ENCODE results near the gene RAPGEF5.

The RAPGEF5 gene

DNA sequence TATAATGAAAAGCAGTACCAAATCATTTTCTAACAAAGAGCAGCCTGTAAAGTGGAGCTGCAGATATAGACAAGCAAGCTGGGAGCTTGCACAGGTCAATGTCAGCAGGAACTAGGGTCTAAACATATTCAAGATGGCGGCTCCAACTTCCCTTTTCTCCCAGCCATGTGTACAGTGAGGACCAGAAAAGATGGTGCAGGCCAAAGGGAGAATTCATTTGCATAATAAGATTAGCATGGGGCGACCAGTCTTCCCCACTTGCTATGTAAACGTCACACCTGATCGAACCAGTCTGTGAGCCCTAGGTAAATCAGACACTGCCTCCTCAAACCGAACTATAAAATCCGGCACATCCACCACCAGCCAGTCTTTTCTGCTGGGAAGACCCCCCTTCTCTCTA, 4.4 kb upstream of the RAPGEF5 start:
- Mint-ChIP-seq H3K4me3 (no peak overlapping the region), H3K27me3 (peaks cover 45% of the 10 kb centered on the region), H3K9me3 (peaks cover 0 to 5% of the 10 kb centered on the region in 2 donors), H3K4me1 (peaks cover 5% of the 10 kb centered on the region), H3K27ac (no peak overlapping the region)
- no peak for DNase-seq
- ATAC-seq = no peak

DNA sequence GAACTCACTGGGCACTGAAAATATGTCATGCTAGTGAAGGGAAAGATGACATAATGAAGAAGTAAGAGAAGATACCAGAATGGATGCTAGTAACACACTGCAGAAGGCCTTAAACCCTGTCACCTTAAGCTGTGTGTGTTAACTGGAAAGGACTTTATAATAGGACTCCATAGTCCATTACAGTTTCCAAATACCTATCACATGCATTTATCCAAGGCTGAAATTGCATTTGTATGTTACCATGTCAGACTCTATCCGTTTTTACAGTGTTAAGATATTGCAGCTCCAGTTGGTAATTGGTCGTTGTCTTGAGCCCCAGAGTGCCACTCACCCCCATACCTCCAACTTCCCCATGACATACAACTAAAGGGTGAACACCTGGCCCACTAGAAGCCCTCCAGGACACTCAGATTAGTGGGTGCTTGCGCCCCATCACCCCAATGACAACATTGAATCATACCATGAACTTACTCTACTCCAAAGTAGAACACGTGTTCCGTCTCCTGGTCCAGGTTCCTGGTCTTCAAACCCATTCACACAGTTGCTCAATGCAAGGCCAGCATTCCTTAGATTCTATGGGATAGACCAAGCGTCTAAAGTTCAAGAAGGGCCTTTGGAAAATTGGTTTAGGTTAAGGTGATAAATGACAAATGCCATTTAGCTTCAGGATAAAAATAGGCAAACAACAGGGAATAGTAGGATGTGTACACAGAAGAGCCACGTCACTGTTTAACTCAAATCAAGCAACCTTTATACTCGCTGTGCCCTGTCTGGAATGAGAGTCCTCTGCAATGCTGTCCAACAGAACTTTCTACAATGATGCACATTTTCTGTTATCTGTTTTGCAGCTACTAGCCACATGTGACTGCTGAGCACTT, 2.1 kb upstream of the RAPGEF5 start:
- Mint-ChIP-seq H3K4me1 (peaks cover 5% of the 10 kb centered on the region), H3K4me3 (no peak overlapping the region)

DNA sequence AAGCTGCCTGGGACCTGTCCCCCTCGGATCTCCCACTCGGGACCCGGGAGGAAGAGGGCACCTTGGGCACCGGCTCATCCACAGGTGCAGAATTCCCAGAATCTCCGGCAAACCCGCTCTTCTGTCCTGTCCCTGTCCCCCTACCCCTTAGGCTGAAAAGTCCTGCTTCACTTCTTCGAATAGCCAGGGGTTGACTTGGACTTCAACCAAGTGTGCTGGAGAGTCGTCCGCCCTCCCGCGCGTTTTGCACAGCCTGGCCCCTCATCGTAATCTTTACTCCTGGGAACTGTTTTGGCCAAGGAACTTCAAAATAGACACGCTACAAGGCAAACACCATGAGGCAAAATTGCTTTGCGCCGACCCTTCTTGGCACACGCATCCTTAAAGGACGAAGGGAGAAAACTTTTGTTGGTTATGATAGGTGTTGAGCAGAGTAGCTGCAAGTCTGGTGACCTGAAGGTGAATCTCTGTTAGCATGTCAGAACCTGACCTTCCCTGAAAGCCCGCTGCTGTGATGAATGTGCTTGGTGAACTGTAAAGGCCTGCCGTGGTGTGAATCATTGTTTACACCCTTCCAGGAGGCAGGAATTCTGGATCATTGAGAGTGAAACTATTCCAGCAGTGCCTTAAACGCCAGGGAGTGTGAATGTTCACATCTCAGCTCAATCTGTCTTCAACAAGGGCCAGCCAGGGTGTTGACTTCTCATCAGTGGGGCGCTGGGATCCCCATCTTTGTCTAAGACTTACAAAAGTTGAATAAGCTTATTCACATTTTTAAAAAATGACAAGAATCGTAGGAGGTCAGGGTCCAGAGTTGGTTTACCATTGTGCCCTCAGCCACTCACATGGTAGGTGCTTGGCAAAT, 589 bp upstream of the RAPGEF5 start:
- H3K27ac Mint-ChIP-seq = no peak overlapping the region
- DNase-seq = no peak

More for the DNA sequence above, 2.1 kb upstream of the RAPGEF5 start:
- DNase-seq (no peak), ATAC-seq (no peak)
- no peak overlapping the region for H3K27ac Mint-ChIP-seq
- H3K9me3 Mint-ChIP-seq = peaks cover 7 to 13% of the 10 kb centered on the region in 2 donors
- peaks cover 56% of the 10 kb centered on the region for H3K27me3 Mint-ChIP-seq

DNA sequence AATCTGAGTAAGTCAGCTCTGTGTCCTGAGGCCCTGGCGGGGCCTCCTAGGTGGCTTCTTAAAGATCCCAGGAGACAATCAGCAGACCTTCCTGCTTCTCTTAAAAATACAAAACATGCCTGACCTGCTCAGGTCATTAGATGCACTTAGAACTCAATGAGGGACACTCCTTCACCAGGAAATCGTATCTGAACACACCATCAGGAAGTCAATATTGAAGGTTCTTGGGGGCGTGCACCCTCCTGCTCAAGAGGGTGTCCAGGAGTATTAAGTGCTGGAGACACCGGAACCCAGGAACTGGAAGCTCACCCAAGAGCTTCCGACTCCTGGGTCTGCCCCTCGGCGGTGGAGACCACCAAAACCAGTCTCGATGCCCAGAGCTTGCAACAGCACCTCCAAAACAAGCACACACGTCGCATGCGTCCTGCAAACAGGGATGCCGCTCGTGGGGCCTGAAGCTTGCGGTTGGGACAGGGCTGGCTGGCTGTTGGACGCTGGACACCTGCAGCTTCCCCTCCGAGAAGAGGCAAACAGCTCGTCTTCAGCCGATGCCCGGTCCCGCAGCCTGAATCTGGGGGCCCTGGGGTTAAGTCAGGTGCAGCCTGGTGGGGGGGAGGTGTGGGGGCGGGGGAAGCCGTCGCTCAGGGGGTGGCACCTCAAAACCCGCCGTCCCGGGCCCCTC, 803 bp downstream of the RAPGEF5 start:
- peaks cover 5% of the 10 kb centered on the region for H3K4me1 Mint-ChIP-seq
- no peak for DNase-seq
- peaks cover 75% of the 10 kb centered on the region for H3K27me3 Mint-ChIP-seq
- H3K27ac Mint-ChIP-seq = no peak overlapping the region
- ATAC-seq = peak; percentile 44
- peak overlapping the region; percentile 49 to 59 for H3K4me3 Mint-ChIP-seq
- H3K9me3 Mint-ChIP-seq = peaks cover 8% of the 10 kb centered on the region in 2 donors

More for the DNA sequence above, 589 bp upstream of the RAPGEF5 start:
- Mint-ChIP-seq H3K9me3 (peaks cover 8 to 13% of the 10 kb centered on the region in 2 donors), H3K4me3 (peak overlapping the region; percentile 76 to 79), H3K27me3 (peaks cover 69% of the 10 kb centered on the region), H3K4me1 (peaks cover 5% of the 10 kb centered on the region)
- no peak for ATAC-seq

DNA sequence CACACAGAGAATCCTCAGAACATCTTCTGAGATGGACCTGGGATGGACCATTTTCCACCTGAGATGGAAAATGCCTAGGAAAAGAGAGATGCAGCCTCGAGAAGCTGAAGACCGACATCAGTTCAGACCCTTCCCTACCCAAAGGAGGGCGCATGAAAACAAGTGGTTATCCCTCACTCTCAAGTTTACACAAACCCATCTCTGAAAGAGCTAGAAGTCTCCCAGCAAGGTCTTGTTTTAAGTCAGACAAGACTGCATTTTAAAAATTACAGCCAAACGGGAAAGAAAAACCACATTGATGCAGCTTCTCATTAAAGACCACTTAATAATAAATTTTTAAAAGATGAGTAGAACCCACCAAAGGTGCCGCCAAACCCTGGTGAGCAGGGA, 1.3 kb downstream of the RAPGEF5 start:
- DNase-seq = no peak
- no peak for ATAC-seq
- Mint-ChIP-seq H3K4me3 (peak overlapping the region; percentile 49 to 59), H3K27ac (no peak overlapping the region), H3K9me3 (peaks cover 8% of the 10 kb centered on the region in 2 donors), H3K27me3 (peaks cover 80% of the 10 kb centered on the region), H3K4me1 (peaks cover 5% of the 10 kb centered on the region)

DNA sequence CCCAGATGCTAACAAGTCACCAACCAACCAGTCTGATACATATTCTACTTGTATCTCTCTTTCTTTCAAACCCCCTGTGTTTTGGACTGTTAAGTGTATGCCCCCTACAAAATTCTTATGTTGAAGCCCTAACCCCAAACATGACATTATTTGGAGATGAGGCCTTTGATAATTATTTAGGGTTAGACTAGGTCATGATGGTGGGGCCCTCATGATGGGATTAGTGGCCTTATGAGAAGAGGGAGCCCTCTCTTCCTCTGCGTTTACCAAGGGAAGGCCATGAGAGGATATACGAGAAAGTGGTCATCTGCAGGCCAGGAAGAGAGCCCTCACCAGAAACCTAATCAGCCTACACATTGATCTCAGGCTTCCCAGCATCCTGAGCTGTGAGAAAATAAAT, 2.5 kb downstream of the RAPGEF5 start:
- peaks cover 5% of the 10 kb centered on the region for H3K4me1 Mint-ChIP-seq
- DNase-seq (no peak), ATAC-seq (no peak)
- no peak overlapping the region for H3K27ac Mint-ChIP-seq
- peaks cover 79% of the 10 kb centered on the region for H3K27me3 Mint-ChIP-seq
- H3K9me3 Mint-ChIP-seq = peaks cover 8% of the 10 kb centered on the region in 2 donors
- no peak overlapping the region for H3K4me3 Mint-ChIP-seq

DNA sequence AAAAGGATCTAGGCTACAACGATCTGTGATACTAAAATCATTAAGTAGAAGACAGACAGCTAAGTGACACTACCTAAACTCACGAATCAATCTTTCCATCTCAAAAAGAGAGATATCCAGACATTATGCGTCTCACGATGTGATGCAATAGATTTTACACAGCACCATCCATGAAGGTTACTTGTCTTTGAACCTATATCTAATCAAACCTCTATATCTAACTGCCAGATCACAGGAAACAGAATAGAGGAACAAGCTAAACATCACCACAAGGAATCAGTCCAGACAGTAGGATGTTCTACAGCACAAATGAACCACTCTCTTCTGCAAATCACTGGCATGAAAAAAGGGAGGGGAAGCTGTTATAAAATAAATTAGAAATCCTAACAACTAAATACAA, 4.1 kb downstream of the RAPGEF5 start:
- H3K27me3 Mint-ChIP-seq = peaks cover 63% of the 10 kb centered on the region
- peaks cover 8% of the 10 kb centered on the region in 2 donors for H3K9me3 Mint-ChIP-seq
- H3K27ac Mint-ChIP-seq = no peak overlapping the region
- no peak for ATAC-seq
- no peak for DNase-seq
- H3K4me3 Mint-ChIP-seq = no peak overlapping the region
- H3K4me1 Mint-ChIP-seq = peaks cover 5% of the 10 kb centered on the region

DNA sequence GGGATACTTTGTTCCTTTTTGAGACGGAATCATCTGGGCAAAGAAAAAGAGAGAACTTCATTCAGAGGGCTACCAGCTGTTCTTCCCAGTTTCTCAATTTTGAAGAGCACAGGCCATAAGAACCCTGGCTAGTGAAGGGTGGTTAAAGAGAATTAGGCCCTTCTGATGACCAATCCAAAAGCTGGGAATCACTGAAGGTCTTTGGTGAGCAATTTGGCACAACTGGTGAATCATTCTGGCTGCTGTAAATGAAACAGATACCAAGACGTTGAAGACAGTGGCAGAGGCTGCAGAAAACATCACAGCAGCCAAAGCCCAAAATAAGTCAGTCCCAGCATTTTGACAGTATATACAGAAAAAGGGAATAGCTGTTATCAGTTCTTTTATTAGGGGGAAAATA, 5.1 kb downstream of the RAPGEF5 start:
- no peak for DNase-seq
- Mint-ChIP-seq H3K4me1 (no peaks in the 10 kb centered on the region), H3K27me3 (peaks cover 54% of the 10 kb centered on the region), H3K9me3 (peaks cover 8% of the 10 kb centered on the region in 2 donors), H3K4me3 (no peak overlapping the region), H3K27ac (no peak overlapping the region)
- ATAC-seq = no peak

DNA sequence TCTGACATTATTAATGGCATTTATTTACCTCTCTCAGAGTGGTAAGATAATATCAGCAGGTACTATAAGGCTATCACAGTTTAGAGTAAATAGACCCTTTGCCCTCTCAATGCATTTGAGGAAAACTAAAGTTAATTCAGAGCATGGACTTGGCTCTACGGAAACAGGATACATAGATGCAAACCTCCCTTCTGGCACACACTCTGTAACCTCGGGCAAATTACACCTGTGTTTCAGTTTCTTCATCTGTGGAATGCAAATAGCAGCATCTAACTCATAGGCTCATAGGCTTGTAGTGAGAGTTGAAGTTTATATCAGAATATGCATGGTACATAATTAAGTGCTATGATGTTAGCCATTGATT, 5.6 kb downstream of the RAPGEF5 start:
- peaks cover 56% of the 10 kb centered on the region for H3K27me3 Mint-ChIP-seq
- H3K9me3 Mint-ChIP-seq = peaks cover 8% of the 10 kb centered on the region in 2 donors
- ATAC-seq (no peak), DNase-seq (no peak)
- H3K4me1 Mint-ChIP-seq = no peaks in the 10 kb centered on the region
- no peak overlapping the region for H3K4me3 Mint-ChIP-seq
- no peak overlapping the region for H3K27ac Mint-ChIP-seq

DNA sequence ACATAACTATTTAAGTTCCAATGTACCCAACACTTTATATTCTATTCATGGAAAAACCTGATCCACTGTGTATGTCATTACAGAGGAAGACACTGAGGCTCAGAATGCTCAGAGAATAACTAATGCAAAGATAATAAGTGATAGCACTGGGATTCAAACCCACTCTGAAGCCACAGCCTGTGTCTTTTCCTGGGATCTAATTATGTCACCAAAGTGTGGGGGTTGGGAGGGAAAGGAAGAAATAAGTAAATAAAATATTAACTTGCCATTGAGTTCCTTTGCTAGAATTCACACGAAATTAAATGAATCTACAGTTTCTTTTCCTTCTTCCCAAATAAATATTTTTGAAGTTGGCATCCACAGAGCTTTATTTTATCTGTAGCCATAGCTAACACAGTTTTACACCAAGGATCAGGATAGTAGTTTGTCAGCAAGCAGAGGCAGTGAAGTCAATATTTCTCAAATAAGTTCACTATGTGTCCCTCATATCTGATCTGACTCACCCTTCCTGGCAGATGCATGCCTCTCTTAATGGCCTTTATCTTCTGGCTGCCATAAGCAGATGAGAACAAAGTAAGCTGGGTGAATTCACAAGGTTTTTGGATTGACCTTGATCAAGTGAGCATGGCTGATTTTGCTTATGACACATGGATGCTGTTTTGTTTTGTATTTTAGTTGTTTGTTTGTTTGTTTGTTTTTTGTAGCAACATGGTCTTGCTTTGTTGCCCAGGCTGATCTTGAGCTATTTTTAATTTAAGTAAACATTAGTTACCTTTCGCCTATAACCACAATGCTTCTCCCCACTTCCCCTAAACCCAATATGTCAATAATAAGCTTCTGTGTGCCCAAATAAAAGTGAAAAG, 6.3 kb downstream of the RAPGEF5 start:
- peaks cover 55% of the 10 kb centered on the region for H3K27me3 Mint-ChIP-seq
- H3K4me1 Mint-ChIP-seq = no peaks in the 10 kb centered on the region
- H3K9me3 Mint-ChIP-seq = peaks cover 8% of the 10 kb centered on the region in 2 donors
- no peak for DNase-seq
- no peak overlapping the region for H3K4me3 Mint-ChIP-seq
- ATAC-seq = no peak
- no peak overlapping the region for H3K27ac Mint-ChIP-seq

DNA sequence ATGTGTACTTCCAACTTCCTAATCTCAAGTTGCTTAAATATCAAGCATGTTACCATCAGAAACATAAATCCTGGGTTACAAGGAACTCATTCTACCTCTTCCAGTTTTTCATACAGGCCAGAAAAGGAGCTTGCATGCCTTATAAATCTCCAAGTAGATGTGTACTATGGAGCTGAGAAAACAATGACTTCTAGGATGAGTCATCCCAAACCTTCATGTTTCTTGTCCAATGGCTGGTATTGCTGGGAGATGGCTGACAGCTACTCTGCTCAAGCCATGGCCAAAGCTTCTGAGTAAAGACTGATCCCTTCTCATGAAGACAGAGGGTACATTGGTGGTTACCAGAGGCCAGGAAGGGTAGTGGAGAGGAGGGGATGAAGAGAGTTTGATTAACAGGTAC, 8.6 kb downstream of the RAPGEF5 start:
- Mint-ChIP-seq H3K27me3 (peaks cover 33% of the 10 kb centered on the region), H3K4me3 (no peak overlapping the region), H3K9me3 (no peaks in the 10 kb centered on the region), H3K27ac (no peak overlapping the region), H3K4me1 (no peaks in the 10 kb centered on the region)
- ATAC-seq (no peak), DNase-seq (no peak)

DNA sequence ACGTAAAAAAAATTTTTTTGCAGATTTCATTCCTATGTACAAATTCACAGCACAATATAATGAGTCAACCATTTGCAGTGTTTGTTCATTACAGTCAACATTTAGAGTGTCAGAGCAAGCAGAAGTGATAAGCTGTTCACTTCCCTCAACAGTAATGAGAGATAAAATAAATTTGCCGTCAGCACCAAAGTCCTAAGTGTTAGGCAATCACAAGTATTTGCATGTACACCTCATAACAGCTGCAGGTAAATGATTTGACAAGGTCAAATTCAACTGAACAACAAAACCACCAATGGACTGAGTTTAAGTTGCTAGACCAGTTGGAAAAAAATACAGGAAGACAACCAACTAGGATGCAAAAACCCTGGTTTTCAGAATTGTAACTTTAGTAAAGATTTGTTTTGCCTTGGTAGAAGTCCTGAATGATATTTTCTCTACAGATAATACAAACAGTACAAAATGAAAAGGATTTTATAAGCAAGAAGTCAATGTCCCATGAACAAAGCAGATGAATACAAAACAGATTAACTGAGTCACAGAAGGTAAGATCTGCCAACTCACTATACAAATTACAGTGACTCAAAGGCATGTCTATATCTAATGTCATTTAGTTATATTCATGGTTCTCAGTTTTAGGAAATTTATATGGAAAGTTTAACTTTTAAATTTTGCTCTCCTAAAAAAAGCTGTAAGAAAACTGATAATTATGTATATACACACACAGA, 10.4 kb downstream of the RAPGEF5 start:
- peaks cover 16% of the 10 kb centered on the region for H3K27me3 Mint-ChIP-seq
- H3K4me1 Mint-ChIP-seq = no peaks in the 10 kb centered on the region
- ATAC-seq (no peak), DNase-seq (no peak)
- H3K27ac Mint-ChIP-seq = no peak overlapping the region
- H3K4me3 Mint-ChIP-seq = no peak overlapping the region
- H3K9me3 Mint-ChIP-seq = no peaks in the 10 kb centered on the region

DNA sequence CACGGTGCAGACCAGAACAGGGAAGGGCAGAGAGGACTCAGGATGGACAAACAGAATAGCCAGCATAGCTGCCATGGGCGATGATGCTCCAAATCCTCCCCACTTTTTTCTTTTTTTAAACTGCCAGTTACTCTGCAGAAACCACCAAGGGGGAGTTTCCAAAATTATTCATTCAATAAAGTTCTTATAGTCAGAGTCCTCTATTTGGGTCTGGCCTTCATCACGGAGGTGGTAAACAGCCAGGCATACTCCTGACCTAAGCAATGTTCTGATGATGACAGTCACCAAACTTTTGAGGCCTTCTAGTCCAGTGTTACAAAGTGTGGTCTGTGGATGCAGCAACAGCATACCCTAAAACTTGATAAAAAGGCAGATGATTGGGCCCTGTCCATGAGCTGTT, 12.3 kb downstream of the RAPGEF5 start:
- ATAC-seq (peak; percentile 5), DNase-seq (no peak)
- Mint-ChIP-seq H3K27me3 (peaks cover 7% of the 10 kb centered on the region), H3K27ac (no peak overlapping the region), H3K4me3 (no peak overlapping the region), H3K4me1 (no peaks in the 10 kb centered on the region), H3K9me3 (no peaks in the 10 kb centered on the region)

DNA sequence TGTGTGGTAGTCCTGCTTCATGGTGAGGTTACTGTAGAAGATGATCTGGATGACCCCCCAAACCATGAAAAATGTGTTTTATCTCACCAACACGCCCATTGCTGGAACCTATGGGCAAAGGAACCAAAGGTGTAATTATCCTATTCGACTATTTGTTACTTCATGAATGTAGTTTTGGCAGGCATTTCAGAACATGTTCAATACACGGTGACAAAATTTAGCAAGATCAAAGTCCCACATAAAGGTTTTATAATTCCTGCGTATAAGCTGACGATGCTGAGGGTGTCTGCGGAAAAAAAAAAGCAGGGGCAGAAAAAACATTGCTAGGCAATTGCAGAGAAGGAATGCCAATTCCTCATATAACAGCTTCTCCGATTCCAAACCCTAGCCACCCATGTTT, 13.3 kb downstream of the RAPGEF5 start:
- no peaks in the 10 kb centered on the region for H3K4me1 Mint-ChIP-seq
- H3K4me3 Mint-ChIP-seq = no peak overlapping the region
- H3K27me3 Mint-ChIP-seq = peaks cover 7% of the 10 kb centered on the region
- H3K9me3 Mint-ChIP-seq = no peaks in the 10 kb centered on the region
- ATAC-seq (no peak), DNase-seq (no peak)
- H3K27ac Mint-ChIP-seq = no peak overlapping the region
